ENCODE measurements around the gene ATG10.

ATG10 gene

DNA sequence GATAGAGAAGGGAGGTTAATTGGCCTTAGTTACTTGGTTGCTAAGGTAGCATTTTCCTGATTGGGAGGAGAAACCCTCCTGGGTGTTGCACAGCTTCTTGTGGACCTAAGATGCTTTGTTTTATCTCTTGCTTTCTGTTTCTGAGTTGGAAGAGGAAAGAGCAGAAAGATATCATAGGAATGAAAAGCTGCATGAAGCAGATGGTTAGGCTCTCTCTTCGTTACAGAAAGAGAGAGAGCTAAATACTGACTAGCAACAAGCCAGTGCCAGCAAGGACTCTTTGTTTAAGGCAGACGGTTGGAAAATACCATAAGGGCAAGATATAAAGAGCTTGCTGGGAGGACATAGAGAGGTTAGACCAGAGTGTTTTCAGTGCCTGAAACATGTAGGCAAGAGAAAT lies 103.1 kb downstream of the ATG10 start:
- Histone ChIP-seq H3K4me3 (ENCODE audit: low read depth, low read length) (no peak overlapping the region), H3K36me3 (ENCODE audit: control insufficient read depth, insufficient read depth, low read length) (no peaks in the 10 kb centered on the region), H2AFZ (peak overlapping the region; percentile 51), H3K27ac (no peak overlapping the region), H3K9me3 (ENCODE audit: control insufficient read depth, low read length) (no peaks in the 10 kb centered on the region), H3K27me3 (ENCODE audit: control insufficient read depth, insufficient read depth, low read length) (no peaks in the 10 kb centered on the region), H3K9ac (no peak overlapping the region), H3K4me1 (peaks cover 7% of the 10 kb centered on the region), H3K79me2 (no peaks in the 10 kb centered on the region), H3K4me2 (ENCODE audit: low read length) (no peak overlapping the region)
- TF ChIP-seq, protein P1, sequence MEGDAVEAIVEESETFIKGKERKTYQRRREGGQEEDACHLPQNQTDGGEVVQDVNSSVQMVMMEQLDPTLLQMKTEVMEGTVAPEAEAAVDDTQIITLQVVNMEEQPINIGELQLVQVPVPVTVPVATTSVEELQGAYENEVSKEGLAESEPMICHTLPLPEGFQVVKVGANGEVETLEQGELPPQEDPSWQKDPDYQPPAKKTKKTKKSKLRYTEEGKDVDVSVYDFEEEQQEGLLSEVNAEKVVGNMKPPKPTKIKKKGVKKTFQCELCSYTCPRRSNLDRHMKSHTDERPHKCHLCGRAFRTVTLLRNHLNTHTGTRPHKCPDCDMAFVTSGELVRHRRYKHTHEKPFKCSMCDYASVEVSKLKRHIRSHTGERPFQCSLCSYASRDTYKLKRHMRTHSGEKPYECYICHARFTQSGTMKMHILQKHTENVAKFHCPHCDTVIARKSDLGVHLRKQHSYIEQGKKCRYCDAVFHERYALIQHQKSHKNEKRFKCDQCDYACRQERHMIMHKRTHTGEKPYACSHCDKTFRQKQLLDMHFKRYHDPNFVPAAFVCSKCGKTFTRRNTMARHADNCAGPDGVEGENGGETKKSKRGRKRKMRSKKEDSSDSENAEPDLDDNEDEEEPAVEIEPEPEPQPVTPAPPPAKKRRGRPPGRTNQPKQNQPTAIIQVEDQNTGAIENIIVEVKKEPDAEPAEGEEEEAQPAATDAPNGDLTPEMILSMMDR (IDR thresholded peaks at IDR 0.05): no peak

DNA sequence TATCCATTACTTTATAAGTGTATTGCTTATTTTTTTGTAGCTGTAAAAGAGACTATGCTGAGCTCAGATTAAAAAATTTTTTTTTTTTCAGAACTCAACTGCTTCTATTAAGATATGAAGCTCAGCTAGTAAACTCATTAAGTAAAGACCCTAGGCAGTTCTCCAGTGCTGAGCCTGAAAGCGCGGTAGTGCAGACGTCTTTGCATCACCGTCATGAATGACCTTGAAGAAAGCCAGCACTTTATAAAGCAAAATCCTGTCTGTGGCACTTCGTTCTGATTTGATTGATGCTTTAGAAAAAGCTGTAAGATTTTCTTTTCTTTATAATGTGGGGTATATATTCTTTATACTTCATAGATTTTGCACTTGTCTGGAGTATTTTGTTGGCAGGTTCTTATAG lies 105.7 kb downstream of the ATG10 start:
- Histone ChIP-seq H3K27ac (no peak overlapping the region), H3K9ac (no peak overlapping the region), H3K4me2 (ENCODE audit: low read length) (no peak overlapping the region), H3K27me3 (ENCODE audit: control insufficient read depth, insufficient read depth, low read length) (no peaks in the 10 kb centered on the region), H2AFZ (no peak overlapping the region), H3K79me2 (no peaks in the 10 kb centered on the region), H3K4me1 (no peaks in the 10 kb centered on the region), H3K9me3 (ENCODE audit: control insufficient read depth, low read length) (no peaks in the 10 kb centered on the region), H3K36me3 (ENCODE audit: control insufficient read depth, insufficient read depth, low read length) (no peaks in the 10 kb centered on the region), H3K4me3 (ENCODE audit: low read depth, low read length) (no peak overlapping the region)
- TF ChIP-seq, protein P1 (IDR thresholded peaks at IDR 0.05): no peak

DNA sequence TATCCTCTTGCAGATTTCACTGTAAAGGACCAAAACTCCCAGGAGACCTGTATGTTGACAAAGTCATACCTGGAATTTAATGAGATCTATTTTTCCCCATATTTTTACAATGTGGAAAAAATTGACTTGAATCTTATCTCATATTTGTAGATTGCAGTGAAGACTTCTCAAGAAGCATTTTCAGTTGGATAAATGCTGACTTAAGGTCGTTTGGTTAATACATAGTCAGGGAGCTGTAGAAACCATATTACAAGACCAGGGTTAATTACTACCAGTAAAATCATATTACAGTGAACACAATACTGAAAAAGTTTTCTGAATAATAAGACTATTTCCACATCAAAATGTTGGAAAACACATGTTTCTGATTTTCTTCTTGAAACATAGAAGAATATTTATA lies 119.8 kb downstream of the ATG10 start:
- no peak overlapping the region for H2AFZ ChIP-seq
- H3K4me3 ChIP-seq (ENCODE audit: low read depth, low read length): no peak overlapping the region
- no peak overlapping the region for H3K4me2 ChIP-seq (ENCODE audit: low read length)
- H3K36me3 ChIP-seq (ENCODE audit: control insufficient read depth, insufficient read depth, low read length): no peaks in the 10 kb centered on the region
- H3K4me1 ChIP-seq: peaks cover 6% of the 10 kb centered on the region
- TF ChIP-seq, protein P1 (IDR thresholded peaks at IDR 0.05): no peak
- no peak overlapping the region for H3K27ac ChIP-seq
- H3K9me3 ChIP-seq (ENCODE audit: control insufficient read depth, low read length): no peaks in the 10 kb centered on the region
- no peaks in the 10 kb centered on the region for H3K79me2 ChIP-seq
- no peak overlapping the region for H3K9ac ChIP-seq
- H3K27me3 ChIP-seq (ENCODE audit: control insufficient read depth, insufficient read depth, low read length): no peaks in the 10 kb centered on the region

DNA sequence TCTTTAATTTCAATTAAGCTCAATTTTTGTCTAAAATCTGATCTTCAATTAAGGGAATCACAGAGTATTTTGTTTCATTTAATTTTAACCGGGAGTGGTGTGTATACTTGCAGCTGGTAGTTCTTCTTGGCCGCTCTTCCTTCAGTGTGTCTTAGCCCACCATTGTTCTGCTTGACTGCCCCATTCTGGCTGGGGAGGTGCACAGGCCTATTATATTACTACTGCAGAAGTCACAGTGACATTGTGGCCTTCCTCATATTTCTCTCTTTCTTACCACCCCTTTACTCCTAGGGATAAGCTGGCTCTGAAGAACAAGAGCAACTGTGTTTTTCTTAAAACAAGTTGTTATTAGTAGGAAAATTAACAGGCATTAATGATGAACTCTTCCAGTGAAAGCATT lies 123.7 kb downstream of the ATG10 start:
- no peak overlapping the region for H3K4me3 ChIP-seq (ENCODE audit: low read depth, low read length)
- peak overlapping the region; percentile 23 for H2AFZ ChIP-seq
- TF ChIP-seq, protein P1 (IDR thresholded peaks at IDR 0.05): no peak
- H3K27ac ChIP-seq: peak overlapping the region; percentile 44
- H3K79me2 ChIP-seq: no peaks in the 10 kb centered on the region
- H3K4me1 ChIP-seq: peaks cover 6% of the 10 kb centered on the region
- no peaks in the 10 kb centered on the region for H3K27me3 ChIP-seq (ENCODE audit: control insufficient read depth, insufficient read depth, low read length)
- H3K4me2 ChIP-seq (ENCODE audit: low read length): no peak overlapping the region
- no peaks in the 10 kb centered on the region for H3K9me3 ChIP-seq (ENCODE audit: control insufficient read depth, low read length)
- no peaks in the 10 kb centered on the region for H3K36me3 ChIP-seq (ENCODE audit: control insufficient read depth, insufficient read depth, low read length)
- H3K9ac ChIP-seq: no peak overlapping the region

DNA sequence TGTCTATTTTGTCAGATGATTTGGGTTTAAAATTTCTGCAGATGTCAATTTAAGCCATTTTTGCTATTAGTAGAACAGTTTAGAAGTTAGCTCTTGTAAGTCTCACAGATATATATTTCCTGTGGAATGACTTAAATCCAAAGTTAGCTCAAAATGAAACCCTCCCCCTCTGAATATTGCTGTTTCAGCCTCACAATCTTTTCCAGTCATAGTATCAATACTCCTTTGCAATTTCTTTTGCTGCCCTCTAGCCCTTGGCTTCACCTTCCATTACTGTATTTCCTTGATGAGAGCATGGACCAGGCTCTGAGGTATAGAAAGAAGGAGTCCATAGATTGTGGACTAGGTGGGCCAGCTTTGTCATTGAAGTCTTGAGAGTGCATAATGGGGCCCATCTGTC lies 124.4 kb downstream of the ATG10 start:
- Histone ChIP-seq H3K9ac (no peak overlapping the region), H2AFZ (peak overlapping the region; percentile 33), H3K27me3 (ENCODE audit: control insufficient read depth, insufficient read depth, low read length) (no peaks in the 10 kb centered on the region), H3K4me1 (peaks cover 6% of the 10 kb centered on the region), H3K36me3 (ENCODE audit: control insufficient read depth, insufficient read depth, low read length) (no peaks in the 10 kb centered on the region), H3K27ac (peak overlapping the region; percentile 44), H3K4me3 (ENCODE audit: low read depth, low read length) (no peak overlapping the region), H3K79me2 (no peaks in the 10 kb centered on the region), H3K9me3 (ENCODE audit: control insufficient read depth, low read length) (no peaks in the 10 kb centered on the region), H3K4me2 (ENCODE audit: low read length) (no peak overlapping the region)
- TF ChIP-seq, protein P1 (IDR thresholded peaks at IDR 0.05): no peak
